SW 1271 (cell line): ENCODE measurements around the gene SAMD8.
"Not testable (repeated sequence)": the region's sequence is repeated elsewhere in the genome, so short reads cannot be mapped to it uniquely, and the experiment has no call there.

ENCODE experiments used
- DNase-seq, 2 experiments: peaks; one replicate each; lab custom pipeline; 2025; lab: John Stamatoyannopoulos, UW

SAMD8 gene

DNA sequence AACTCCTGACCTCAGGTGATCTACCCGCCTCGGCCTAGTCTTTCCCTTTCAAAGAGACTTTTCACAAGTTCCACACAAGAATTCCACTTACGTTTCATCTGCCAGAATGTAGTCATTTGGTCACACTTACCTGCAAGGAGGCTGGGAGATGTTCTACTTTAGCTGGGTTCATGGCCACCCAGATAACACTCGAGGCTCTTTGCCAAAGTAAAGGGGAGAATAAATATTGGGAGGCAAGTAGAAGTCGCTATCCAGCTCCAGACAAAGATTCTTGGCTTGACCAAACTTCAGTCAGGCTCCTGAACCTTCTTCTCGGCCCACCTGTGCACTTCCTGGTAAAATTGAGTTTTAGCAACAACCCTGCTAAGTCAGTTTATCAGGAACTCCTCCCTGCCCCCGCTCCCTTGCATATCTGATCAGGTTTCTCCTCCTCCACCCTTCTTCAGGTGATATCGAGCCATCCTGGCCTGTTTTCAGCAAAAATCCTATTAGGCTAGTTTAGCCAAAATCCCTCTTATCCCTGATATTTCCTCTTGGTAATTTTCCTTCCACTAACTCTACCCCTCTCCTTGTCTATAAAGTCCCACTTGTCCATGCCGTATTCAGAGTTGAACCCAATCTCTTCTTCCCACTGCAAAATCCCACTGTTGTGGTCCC is 25.1 kb upstream of the SAMD8 start:
- no peak for DNase-seq

- DNase-seq, result no peak
These were observed 22.8 kb upstream of the SAMD8 start for GRCh38 chr10:75088640-75089039.

DNA sequence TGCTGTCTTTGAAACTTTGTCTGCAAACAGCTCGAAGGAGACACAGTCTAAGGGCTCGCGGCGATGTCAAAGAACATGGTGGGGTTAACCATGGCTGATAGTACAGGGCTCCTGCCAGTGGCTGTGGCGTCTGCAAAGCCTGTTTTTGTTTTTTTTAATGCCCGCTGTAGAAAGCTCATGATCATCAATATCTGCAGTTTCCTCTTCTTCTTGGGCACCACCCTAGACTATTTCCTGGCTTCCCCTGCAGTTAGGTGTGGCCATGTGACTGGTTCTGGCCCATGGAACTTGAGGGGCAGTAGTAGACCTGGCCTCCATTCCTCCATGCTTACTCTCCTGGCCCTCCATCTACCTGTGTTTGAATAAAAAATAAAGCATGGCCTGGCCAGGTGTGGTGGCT is 21.8 kb upstream of the SAMD8 start:
- DNase-seq, result no peak

- no peak for DNase-seq
These were observed 20.3 kb upstream of the SAMD8 start for GRCh38 chr10:75091146-75091545.

- DNase-seq, result no peak
These were observed 17.0 kb upstream of the SAMD8 start for GRCh38 chr10:75094465-75094864.

GRCh38 chr10:75095631-75096030 is 15.8 kb upstream of the SAMD8 start:
- DNase-seq, result no peak

- DNase-seq, result no peak
These were observed 14.7 kb upstream of the SAMD8 start for GRCh38 chr10:75096749-75097148.

- DNase-seq, result peak in 1 of 2 experiments; percentile 13
These were observed 13.7 kb upstream of the SAMD8 start for GRCh38 chr10:75097666-75098285.

- no peak for DNase-seq
These were observed 12.4 kb upstream of the SAMD8 start for GRCh38 chr10:75098902-75099673.

DNA sequence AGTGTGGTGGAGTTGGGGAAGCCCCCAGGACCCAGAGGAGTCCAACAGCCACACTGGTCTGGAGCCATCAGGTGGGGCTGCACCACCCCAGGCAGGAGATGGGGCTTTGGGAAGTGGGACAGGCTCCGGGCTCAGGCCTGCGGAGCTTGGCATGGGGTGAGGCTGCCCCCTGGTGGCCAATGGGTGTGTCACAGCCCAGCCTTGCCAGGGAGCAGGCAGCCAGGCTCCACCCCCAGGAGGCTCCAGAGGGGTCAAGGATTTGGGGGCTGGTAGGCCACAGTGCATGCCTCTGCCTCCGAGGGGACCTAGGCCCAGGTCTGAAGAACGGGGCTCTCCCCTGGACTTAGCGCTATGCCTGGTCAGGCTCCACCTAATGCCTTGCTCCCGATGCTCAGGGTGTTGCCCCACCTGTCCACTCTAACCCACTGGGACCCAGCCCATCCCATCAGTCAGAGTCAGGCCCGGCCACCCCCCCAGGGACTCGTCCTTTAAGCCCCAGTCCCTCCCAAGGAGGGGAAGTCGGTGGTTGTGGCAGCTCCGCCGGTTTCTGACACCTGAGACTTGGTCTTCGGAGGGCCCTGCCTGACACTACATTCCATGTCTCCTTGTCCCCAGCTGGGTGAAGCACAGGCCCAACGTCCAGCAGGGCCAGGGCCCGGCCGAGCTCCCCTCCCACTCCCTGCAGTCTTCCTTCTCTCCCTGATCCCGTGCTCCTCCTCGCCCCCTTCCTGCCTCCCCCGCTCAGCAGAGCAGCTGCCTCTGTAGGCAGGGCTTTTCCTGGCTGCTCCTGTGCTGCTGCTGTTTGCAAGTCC is 11.3 kb upstream of the SAMD8 start:
- peak in 1 of 2 experiments; percentile 9 for DNase-seq

- DNase-seq, result no peak
These were observed 10.6 kb upstream of the SAMD8 start for GRCh38 chr10:75100764-75101291.

DNA sequence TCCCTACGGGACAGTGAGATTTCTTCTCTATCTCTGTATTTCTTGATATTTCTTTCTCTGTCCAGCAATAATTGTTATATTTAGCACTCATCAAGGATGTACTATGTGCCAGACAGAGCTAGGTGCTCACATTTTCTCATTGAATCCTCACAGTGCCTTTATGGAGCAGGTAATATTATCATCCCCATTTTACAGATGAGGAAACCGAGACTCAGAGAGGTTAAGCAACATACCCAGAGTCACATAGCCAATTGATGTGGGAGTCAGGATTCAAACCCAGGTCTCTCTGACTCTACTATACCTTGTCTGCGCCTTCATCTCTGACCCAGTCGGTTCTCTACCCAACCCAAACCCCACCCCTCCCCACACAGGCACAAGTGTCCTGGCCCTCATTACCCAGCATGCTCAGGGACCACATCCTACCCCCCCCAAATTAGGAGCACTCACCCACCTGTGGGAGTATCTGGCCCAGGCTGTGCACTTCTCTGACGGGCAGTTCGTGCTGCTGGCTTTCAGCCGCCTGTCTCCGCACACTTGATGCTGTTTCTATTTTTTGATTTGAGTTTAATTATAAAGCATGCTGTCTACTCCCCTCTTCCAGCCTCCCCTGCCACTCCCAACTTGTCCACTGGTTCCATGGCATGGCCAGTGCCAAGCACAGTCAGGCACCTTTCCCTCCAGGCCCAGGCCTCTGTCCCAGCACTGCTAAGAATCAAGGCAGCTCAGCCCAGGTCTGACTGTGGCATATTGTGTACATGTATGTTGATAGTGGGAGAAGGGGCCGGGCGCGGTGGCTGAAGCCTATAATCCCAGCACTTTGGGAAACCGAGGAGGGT is 9.8 kb upstream of the SAMD8 start:
- no peak for DNase-seq

GRCh38 chr10:75102830-75103673 is 8.4 kb upstream of the SAMD8 start:
- no peak for DNase-seq

DNA sequence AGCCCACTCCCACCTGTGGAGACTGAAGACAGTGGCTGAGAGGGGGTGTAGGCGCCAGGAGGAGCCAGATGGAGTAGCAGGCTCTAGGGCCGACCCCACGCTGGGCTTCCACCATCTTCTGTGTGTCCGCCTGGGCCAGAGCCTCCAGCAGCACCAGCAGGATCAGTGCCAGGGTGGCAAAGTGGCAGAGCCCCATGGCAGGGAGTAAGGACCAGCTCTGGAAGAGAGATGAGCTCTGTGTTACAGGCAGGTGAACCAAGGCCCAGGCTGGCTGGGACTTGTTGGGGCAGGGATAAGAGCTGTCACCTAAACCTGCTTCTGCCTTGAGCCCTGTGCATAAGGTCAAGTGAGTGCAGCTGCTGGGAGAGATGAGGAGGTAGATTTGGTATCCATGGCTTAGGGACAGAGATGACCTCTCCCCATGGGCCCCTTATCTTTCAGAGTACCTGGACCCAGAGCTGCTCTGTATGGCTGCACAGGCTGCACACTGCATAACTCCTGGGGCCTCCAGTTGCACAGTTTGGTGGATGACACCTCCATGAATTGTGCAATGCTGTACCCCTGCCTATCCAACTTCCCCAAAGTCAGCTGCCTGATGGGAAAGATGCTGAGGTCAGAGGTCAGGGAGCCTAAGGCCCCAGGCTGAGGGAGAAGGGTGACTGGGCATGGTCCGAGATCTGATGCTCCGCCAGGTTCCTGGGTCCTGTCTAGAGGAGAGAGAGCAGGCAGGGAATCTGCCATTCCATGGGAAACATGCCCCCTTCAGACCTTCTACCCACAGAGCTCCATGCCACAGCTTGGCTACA is 7.4 kb upstream of the SAMD8 start:
- DNase-seq, result no peak

- no peak for DNase-seq
These were observed 6.6 kb upstream of the SAMD8 start for GRCh38 chr10:75104842-75105241.

- no peak for DNase-seq
These were observed 5.8 kb upstream of the SAMD8 start for GRCh38 chr10:75105576-75106197.

- DNase-seq, result no peak
These were observed 5.2 kb upstream of the SAMD8 start for GRCh38 chr10:75106242-75106641.

DNA sequence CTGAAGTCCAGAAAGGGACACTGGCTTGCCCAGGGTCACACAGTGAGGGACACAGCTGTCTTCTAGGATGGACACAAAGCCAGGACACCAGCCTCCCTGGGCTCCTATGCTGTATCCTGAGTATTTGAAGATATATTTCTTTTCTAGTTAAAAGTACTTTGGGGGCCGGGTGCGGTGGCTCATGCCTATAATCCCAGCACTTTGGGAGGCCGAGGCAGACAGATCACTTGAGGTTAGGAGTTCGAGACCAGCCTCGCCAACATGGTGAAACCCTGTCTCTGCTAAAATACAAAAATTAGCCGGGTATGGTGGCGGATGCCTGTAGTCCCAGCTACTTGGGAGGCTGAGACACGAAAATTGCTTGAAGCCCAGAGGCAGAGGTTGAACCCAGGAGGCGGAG is 4.6 kb upstream of the SAMD8 start:
- not testable (repeated sequence) for DNase-seq
